GM12878 (cell line): ENCODE measurements around the gene CDKN1C. TPM values are rescaled to one million over a fixed set of nuclear protein-coding genes. Genes with fewer than 3 reads are reported as not detected.

Experiments used
- ATAC-seq: fragments of 200-7000 bp; cut with Tn5 transposase; 3 replicates; pipeline ENCODE4 v1.9.1; 2020; ENCODE audit warnings: mild to moderate bottlenecking, moderate library complexity
- BruUV-seq: library from RNA; stranded (reverse); fragments of 400-500 nt; replicated peaks from 2 replicates; lab custom pipeline; 2021; lab: Mats Ljungman, UMichigan
- CTCF ChIA-PET: fragments of 300-600 bp; sonication (Branson Sonifier 250); formaldehyde crosslinking; extraction: SDS; loops from one replicate; lab custom pipeline; 2021; ENCODE audit warnings: inconsistent platforms; lab: Yijun Ruan, JAX
- POLR2A ChIA-PET: fragments of 350-600 bp; formaldehyde crosslinking; extraction: SDS; loops from one replicate; lab custom pipeline; 2021; ENCODE audit warnings: inconsistent platforms; lab: Charles Lee
- RAD21 ChIA-PET: fragments of 300-600 bp; sonication (Branson Sonifier 250); formaldehyde crosslinking; loops from one replicate; lab custom pipeline; 2023; ENCODE audit warnings: antibody characterized with exemption; ENCODE audit not compliant: unreplicated experiment; lab: Charles Lee
- SMC1A ChIA-PET: fragments of 300-600 bp; sonication (Branson Sonifier 250); formaldehyde crosslinking; loops from one replicate; lab custom pipeline; 2023; ENCODE audit not compliant: unreplicated experiment, uncharacterized antibody; lab: Charles Lee
- DNase-seq: peaks from one replicate; pipeline ENCODE4 v3.0.0-alpha.2; 2011; ENCODE audit warnings: low read depth, low spot score
- FAIRE-seq: peaks from 3 replicates; lab custom pipeline; 2011; peaks lifted over from hg19 to GRCh38; lab: Jason Lieb, UNC
- H2AFZ ChIP-seq: 2 replicates; pipeline ENCODE4 v1.6.0; 2011; ENCODE audit warnings: low read depth, low read length, control low read depth; ENCODE audit not compliant: control insufficient read depth
- H3K27ac ChIP-seq: 2 replicates; pipeline ENCODE4 v1.5.1; 2011; ENCODE audit warnings: control low read depth; ENCODE audit not compliant: control insufficient read depth, insufficient read depth
- H3K27me3 ChIP-seq, 2 experiments: replicated peaks in 1 of 2; 2 replicates each; pipeline versions ENCODE4 v1.6.0 to v1.6.1; 2011; ENCODE audit warnings: low read length in 1 of 2; ENCODE audit not compliant: control insufficient read depth in 2 of 2, insufficient read depth in 2 of 2
- H3K36me3 ChIP-seq, 2 experiments: 2 replicates each; pipeline ENCODE4 v1.5.1; 2011; ENCODE audit warnings: low read length in 1 of 2; ENCODE audit not compliant: control insufficient read depth in 2 of 2, insufficient read depth in 2 of 2
- H3K4me1 ChIP-seq: 2 replicates; pipeline ENCODE4 v1.6.1; 2011; ENCODE audit warnings: mild to moderate bottlenecking, low read length, moderate library complexity, mixed read lengths; ENCODE audit not compliant: control insufficient read depth, insufficient read depth
- H3K4me2 ChIP-seq: 2 replicates; pipeline ENCODE4 v1.6.0; 2011; ENCODE audit warnings: control low read depth; ENCODE audit not compliant: control insufficient read depth, insufficient read depth
- H3K4me3 ChIP-seq: fragments of 200-600 bp; sonication (generic); 2 replicates; pipeline ENCODE4 v1.5.1; 2016
- H3K79me2 ChIP-seq: 2 replicates; pipeline ENCODE4 v1.6.0; 2011; ENCODE audit warnings: low read length; ENCODE audit not compliant: control insufficient read depth, insufficient read depth
- H3K9ac ChIP-seq: 2 replicates; pipeline ENCODE4 v1.8.0; 2011; ENCODE audit warnings: low read length, control low read depth, mixed read lengths; ENCODE audit not compliant: control insufficient read depth, insufficient read depth
- H3K9me3 ChIP-seq: replicated peaks from 3 replicates; pipeline ENCODE4 v1.5.1; 2011; ENCODE audit warnings: mild to moderate bottlenecking, low read length; ENCODE audit not compliant: control insufficient read depth, insufficient read depth
- H4K20me1 ChIP-seq: 2 replicates; pipeline ENCODE4 v1.6.0; 2011; ENCODE audit not compliant: control insufficient read depth, insufficient read depth
- BHLHE40 ChIP-seq, 2 experiments: fragments of 450-650 bp in 1 of 2; IDR thresholded peaks; 2 replicates each; pipeline ENCODE4 v1.6.1; 2011 to 2017; ENCODE audit warnings: low read depth in 2 of 2, borderline replicate concordance in 1 of 2, improper control_type of control experiment in 1 of 2, low read length in 1 of 2, mild to moderate bottlenecking in 1 of 2
- CHD2 ChIP-seq: IDR thresholded peaks from 2 replicates; pipeline ENCODE4 v1.6.1; 2011; ENCODE audit warnings: low read depth, low read length, improper control_type of control experiment, borderline replicate concordance
- MEF2B ChIP-seq: fragments of 450-650 bp; IDR thresholded peaks from 2 replicates; pipeline ENCODE4 v1.6.1; 2018; ENCODE audit warnings: mild to moderate bottlenecking, moderate library complexity; ENCODE audit not compliant: partially characterized antibody, poor library complexity, severe bottlenecking
- PML ChIP-seq: IDR thresholded peaks from 2 replicates; pipeline ENCODE4 v1.6.1; 2012; ENCODE audit warnings: low read length, inconsistent platforms
- SREBF2 ChIP-seq: IDR thresholded peaks from 2 replicates; pipeline ENCODE4 v1.6.1; 2012; ENCODE audit warnings: mild to moderate bottlenecking, low read length
- whole genome bisulfite sequencing: methylation state at CpG from one replicate; pipeline ENCODE4 v1.1.6; 2016; ENCODE audit warnings: low lambda C conversion rate; ENCODE audit not compliant: insufficient replicate concordance, insufficient coverage; ENCODE audit errors: missing lambda C conversion rate; 5-methylcytosine and 5-hydroxymethylcytosine counted together
- in situ Hi-C: fragments of 300-500 bp; cut with MboI; formaldehyde crosslinking; loops from 9 replicates; pipeline ENCODE4 v1.14.3; 2018; ENCODE audit warnings: mixed read lengths
- intact Hi-C: fragments of 100-400 bp; cut with micrococcal nuclease; formaldehyde crosslinking; loops from one replicate; pipeline ENCODE4 v1.14.2; 2022; ENCODE audit not compliant: unreplicated experiment
- polyA plus RNA-seq, 11 experiments: library from polyadenylated mRNA; depleted of rRNA in 4 of 11; unstranded in 6 of 11; stranded (reverse) in 5 of 11; fragments of >200 nt; fragmentation: Nextera tagmentation in 4 of 11; fragmentation: Illumina TruSeq in 1 of 11; extraction: Ambion mirVana in 4 of 11; extraction: Trizol in 1 of 11; gene quantifications; 1 replicate in 1 of 11; 2 replicates in 10 of 11; pipeline versions ENCODE4 v1.2.1 to v1.2.3, GENCODE V29; 2011 to 2016; ENCODE audit warnings: inconsistent platforms in 2 of 11, missing spikeins in 2 of 11, low read depth in 1 of 11
- total RNA-seq, 4 experiments: library from RNA; depleted of rRNA in 3 of 4; stranded (reverse); fragments of >200 nt in 3 of 4; fragmentation: Illumina TruSeq in 1 of 4; extraction: Trizol in 1 of 4; gene quantifications; 2 replicates each; pipeline versions ENCODE4 v1.2.1 to v1.2.3, GENCODE V29; 2013 to 2021
- TF ChIP-seq, protein P1 (sequence below): fragments of 150-350 bp; IDR thresholded peaks from 2 replicates; pipeline ENCODE4 v1.6.1; 2014; ENCODE audit warnings: mild to moderate bottlenecking, low read depth, low read length
- TF ChIP-seq, protein P2 (sequence below): fragments of 450-650 bp; IDR thresholded peaks from 2 replicates; pipeline ENCODE4 v1.6.1; 2016; ENCODE audit warnings: mild to moderate bottlenecking

CDKN1C gene
- total and polyA plus RNA-seq, 10 of the 15 experiments (the other 5 are each of a cell fraction or from before 2014, with no cell fraction given) = 0.05 to 0.21 (median 0.14) TPM; not detected in 7

DNA sequence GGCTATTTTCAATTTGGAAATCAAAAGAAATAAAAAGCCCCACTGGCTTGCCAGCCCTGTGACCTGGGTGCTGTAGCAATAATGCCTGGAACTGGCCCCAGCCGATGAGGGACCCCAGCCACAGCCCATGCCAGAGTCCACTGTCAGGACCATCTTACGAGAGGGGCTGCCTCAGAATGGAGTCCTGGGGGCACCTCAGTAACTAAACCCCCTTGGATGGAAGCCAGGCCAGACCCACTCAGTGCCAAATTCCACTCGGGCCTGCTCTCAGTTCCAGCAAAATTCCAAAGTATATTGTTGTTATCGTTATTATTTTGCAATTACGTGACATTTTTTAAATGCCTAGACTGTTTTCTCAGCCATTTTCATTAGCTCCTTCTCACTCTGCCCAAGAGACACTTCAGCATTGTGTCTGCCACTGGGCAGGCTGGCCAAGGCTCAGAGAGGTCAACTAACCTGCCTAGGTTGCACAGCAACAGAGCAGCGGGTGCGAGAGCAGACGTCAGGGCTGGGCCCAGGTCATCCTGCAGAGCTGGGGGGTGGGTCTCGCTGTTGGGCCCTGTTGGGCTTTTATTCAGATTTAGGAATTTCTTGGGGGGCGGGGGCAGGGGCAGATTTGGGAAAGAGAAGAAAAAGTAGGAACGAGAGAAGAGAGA lies 19.5 kb downstream of the CDKN1C start:
- CTCF ChIA-PET = no interaction called here
- Histone ChIP-seq H3K9me3 (no peaks in the 10 kb centered on the region; the same call in 2 of the 3 replicates), H3K36me3 (no peaks in the 10 kb centered on the region), H3K79me2 (no peaks in the 10 kb centered on the region), H2AFZ (no peak overlapping the region), H3K27me3 (peaks cover 2 to 5% of the 10 kb centered on the region in 2 experiments; a peak in 3 of 4 replicates), H3K4me1 (no peaks in the 10 kb centered on the region), H3K9ac (no peak overlapping the region), H3K4me3 (no peak overlapping the region), H4K20me1 (no peaks in the 10 kb centered on the region), H3K4me2 (no peak overlapping the region), H3K27ac (no peak overlapping the region)
- 39% methylated on average over 11 of the region's 11 CpGs for WGBS
- intact Hi-C loops = no loop called here
- RAD21 ChIA-PET = no interaction called here
- no peak for FAIRE-seq
- in situ Hi-C loops = no loop called here
- no peak for DNase-seq
- TF ChIP-seq PML (no peak), SREBF2 (no peak), MEF2B (no peak), CHD2 (no peak), BHLHE40 (IDR thresholded peaks at IDR 0.05; ENCODE audit: borderline replicate concordance in 1 of 2, low read depth in 2 of 2, low read length in 1 of 2) (no peak)
- TF ChIP-seq, protein P1, sequence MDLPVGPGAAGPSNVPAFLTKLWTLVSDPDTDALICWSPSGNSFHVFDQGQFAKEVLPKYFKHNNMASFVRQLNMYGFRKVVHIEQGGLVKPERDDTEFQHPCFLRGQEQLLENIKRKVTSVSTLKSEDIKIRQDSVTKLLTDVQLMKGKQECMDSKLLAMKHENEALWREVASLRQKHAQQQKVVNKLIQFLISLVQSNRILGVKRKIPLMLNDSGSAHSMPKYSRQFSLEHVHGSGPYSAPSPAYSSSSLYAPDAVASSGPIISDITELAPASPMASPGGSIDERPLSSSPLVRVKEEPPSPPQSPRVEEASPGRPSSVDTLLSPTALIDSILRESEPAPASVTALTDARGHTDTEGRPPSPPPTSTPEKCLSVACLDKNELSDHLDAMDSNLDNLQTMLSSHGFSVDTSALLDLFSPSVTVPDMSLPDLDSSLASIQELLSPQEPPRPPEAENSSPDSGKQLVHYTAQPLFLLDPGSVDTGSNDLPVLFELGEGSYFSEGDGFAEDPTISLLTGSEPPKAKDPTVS = no peak
- TF ChIP-seq, protein P2, sequence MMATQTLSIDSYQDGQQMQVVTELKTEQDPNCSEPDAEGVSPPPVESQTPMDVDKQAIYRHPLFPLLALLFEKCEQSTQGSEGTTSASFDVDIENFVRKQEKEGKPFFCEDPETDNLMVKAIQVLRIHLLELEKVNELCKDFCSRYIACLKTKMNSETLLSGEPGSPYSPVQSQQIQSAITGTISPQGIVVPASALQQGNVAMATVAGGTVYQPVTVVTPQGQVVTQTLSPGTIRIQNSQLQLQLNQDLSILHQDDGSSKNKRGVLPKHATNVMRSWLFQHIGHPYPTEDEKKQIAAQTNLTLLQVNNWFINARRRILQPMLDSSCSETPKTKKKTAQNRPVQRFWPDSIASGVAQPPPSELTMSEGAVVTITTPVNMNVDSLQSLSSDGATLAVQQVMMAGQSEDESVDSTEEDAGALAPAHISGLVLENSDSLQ = no peak
- SMC1A ChIA-PET = no interaction called here
- BruUV-seq = no TSS peak
- ATAC-seq = no peak
- POLR2A ChIA-PET = no interaction called here
